A549 (cell line): Measurements from ENCODE around the gene KCNAB2. TPM values are rescaled to one million over a fixed set of nuclear protein-coding genes. Genes with fewer than 3 reads are reported as not detected.

Experiments
- ATAC-seq, 2 experiments: fragments of 200-7000 bp in 1 of 2; fragments of >200 bp in 1 of 2; cut with Nextera tagmentation in 1 of 2; cut with Tn5 transposase in 1 of 2; 3 replicates each; pipeline versions ENCODE4 v1.8.0 to v1.9.1; 2018 to 2020; ENCODE audit warnings: mild to moderate bottlenecking in 1 of 2, moderate library complexity in 1 of 2
- CTCF ChIA-PET: fragments of 300-600 bp; sonication (Branson Sonifier 250); formaldehyde crosslinking; extraction: SDS; loops from one replicate; lab custom pipeline; 2021; ENCODE audit warnings: antibody characterized with exemption, inconsistent platforms; lab: Yijun Ruan, JAX
- POLR2A ChIA-PET: fragments of 350-600 bp; formaldehyde crosslinking; extraction: SDS; loops from one replicate; lab custom pipeline; 2021; ENCODE audit warnings: antibody characterized with exemption, inconsistent platforms; lab: Yijun Ruan, JAX
- DNase-seq, 2 experiments: peaks; one replicate each; pipeline versions ENCODE4 v3.0.0 to v3.0.0-alpha.2; 2011 to 2016; ENCODE audit warnings: low read depth in 1 of 2, low spot score in 1 of 2
- FAIRE-seq: peaks from 2 replicates; lab custom pipeline; 2011; peaks lifted over from hg19 to GRCh38; lab: Jason Lieb, UNC
- H3K27ac ChIP-seq, 2 experiments: fragments of >200 bp; sonication (Bioruptor Twin); formaldehyde crosslinking; 3 replicates each; pipeline ENCODE4 v1.5.1; 2016 to 2017
- H3K4me1 ChIP-seq: fragments of >200 bp; sonication (Bioruptor Twin); formaldehyde crosslinking; 3 replicates; pipeline ENCODE4 v1.6.1; 2016
- H3K4me2 ChIP-seq: fragments of >200 bp; sonication (Bioruptor Twin); formaldehyde crosslinking; 3 replicates; pipeline ENCODE4 v1.6.1; 2016
- H3K4me3 ChIP-seq: fragments of >200 bp; sonication (Bioruptor Twin); formaldehyde crosslinking; 3 replicates; pipeline ENCODE4 v1.5.1; 2016
- H3K9me3 ChIP-seq: fragments of >200 bp; sonication (Bioruptor Twin); formaldehyde crosslinking; 3 replicates; pipeline ENCODE4 v1.6.1; 2016
- BHLHE40 ChIP-seq: IDR thresholded peaks from 2 replicates; pipeline ENCODE4 v1.6.1; 2012; ENCODE audit warnings: low read depth, low read length, inconsistent platforms
- CBX8 ChIP-seq: fragments of 200-600 bp; sonication (generic); IDR thresholded peaks from 2 replicates; pipeline ENCODE4 v1.6.1; 2016
- CEBPB ChIP-seq, 2 experiments: fragments of >200 bp in 1 of 2; sonication (Bioruptor Twin) in 1 of 2; formaldehyde crosslinking in 1 of 2; IDR thresholded peaks; 2 replicates each; pipeline ENCODE4 v1.6.1; 2012 to 2016
- CHD2 ChIP-seq: fragments of 150-350 bp; IDR thresholded peaks from 2 replicates; pipeline ENCODE4 v1.6.1; 2014; ENCODE audit warnings: low read length; ENCODE audit not compliant: partially characterized antibody
- CHD4 ChIP-seq: fragments of 200-600 bp; sonication (generic); IDR thresholded peaks from 2 replicates; pipeline ENCODE4 v1.6.1; 2016; ENCODE audit warnings: antibody characterized with exemption, mild to moderate bottlenecking, borderline replicate concordance
- EHF ChIP-seq: fragments of 250-450 bp; sonication (Bioruptor Pico); IDR thresholded peaks from 2 replicates; pipeline ENCODE4 v1.5.0; 2020; ENCODE audit warnings: mild to moderate bottlenecking
- EP300 ChIP-seq, 2 experiments: fragments of >200 bp; sonication (Bioruptor Twin); formaldehyde crosslinking; IDR thresholded peaks; 2 replicates in 1 of 2; 3 replicates in 1 of 2; pipeline ENCODE4 v1.6.1; 2016 to 2017
- ESRRA ChIP-seq: fragments of 150-350 bp; IDR thresholded peaks from 2 replicates; pipeline ENCODE4 v1.6.1; 2014; ENCODE audit warnings: mild to moderate bottlenecking, low read length, borderline replicate concordance
- FOSL2 ChIP-seq, 2 experiments: fragments of 450-650 bp in 1 of 2; fragments of >200 bp in 1 of 2; sonication (Bioruptor Twin) in 1 of 2; formaldehyde crosslinking; IDR thresholded peaks; 2 replicates each; pipeline versions ENCODE4 v1.5.0 to v1.6.1; 2016 to 2020; ENCODE audit warnings: mild to moderate bottlenecking in 1 of 2, moderate library complexity in 1 of 2
- HOXA7 ChIP-seq: fragments of 250-450 bp; sonication (Bioruptor Pico); IDR thresholded peaks from 2 replicates; pipeline ENCODE4 v1.5.0; 2020; ENCODE audit warnings: mild to moderate bottlenecking, moderate library complexity
- HOXB5 ChIP-seq: fragments of 250-450 bp; sonication (Bioruptor Pico); IDR thresholded peaks from 2 replicates; pipeline ENCODE4 v1.5.0; 2020; ENCODE audit warnings: mild to moderate bottlenecking, moderate library complexity
- JUNB ChIP-seq: fragments of >200 bp; sonication (Bioruptor Twin); formaldehyde crosslinking; IDR thresholded peaks from 2 replicates; pipeline ENCODE4 v1.6.1; 2016
- MAFK ChIP-seq: fragments of 450-650 bp; IDR thresholded peaks from 2 replicates; pipeline ENCODE4 v1.6.1; 2014; ENCODE audit not compliant: partially characterized antibody
- NFE2L2 ChIP-seq: fragments of 150-350 bp; conservative IDR thresholded peaks from 2 replicates; pipeline ENCODE4 v1.6.1; 2014; ENCODE audit warnings: low read length
- NPAS2 ChIP-seq: fragments of 250-450 bp; sonication (Bioruptor Pico); IDR thresholded peaks from 2 replicates; pipeline ENCODE4 v1.8.0; 2022; ENCODE audit warnings: mild to moderate bottlenecking, moderate library complexity, borderline replicate concordance
- PHF8 ChIP-seq: fragments of 200-600 bp; sonication (generic); IDR thresholded peaks from 2 replicates; pipeline ENCODE4 v1.6.1; 2016; ENCODE audit warnings: low read depth, mild to moderate bottlenecking, antibody characterized with exemption, moderate library complexity, borderline replicate concordance
- RFX5 ChIP-seq: fragments of 450-650 bp; IDR thresholded peaks from 2 replicates; pipeline ENCODE4 v1.7.1; 2014; ENCODE audit warnings: antibody characterized with exemption, mild to moderate bottlenecking, moderate library complexity
- TP53 ChIP-seq: fragments of 250-450 bp; sonication (Bioruptor Pico); IDR thresholded peaks from 2 replicates; pipeline ENCODE4 v1.5.0; 2021; ENCODE audit warnings: mild to moderate bottlenecking, moderate library complexity
- ZNF302 ChIP-seq: fragments of 250-450 bp; sonication (Bioruptor Pico); IDR thresholded peaks from 2 replicates; pipeline ENCODE4 v1.9.0; 2021; ENCODE audit warnings: inconsistent platforms, mild to moderate bottlenecking, moderate library complexity
- ZSCAN20 ChIP-seq: fragments of 250-450 bp; sonication (Bioruptor Pico); IDR thresholded peaks from 2 replicates; pipeline ENCODE4 v1.8.0; 2022; ENCODE audit warnings: mild to moderate bottlenecking, moderate library complexity
- WGBS: methylation state at CpG from one replicate; pipeline ENCODE4 v1.1.6; 2017; ENCODE audit errors: missing lambda C conversion rate; 5-methylcytosine and 5-hydroxymethylcytosine counted together
- polyA plus RNA-seq, 4 experiments: library from polyadenylated mRNA; depleted of rRNA in 3 of 4; stranded (reverse); fragments of >200 nt; fragmentation: RNase III in 1 of 4; extraction: RNeasy Plus Mini Kit Qiagen cat#74134 plus additional on column Dnase treatment in 1 of 4; gene quantifications; 2 replicates in 3 of 4; 3 replicates in 1 of 4; pipeline ENCODE4 v1.2.3, GENCODE V29; 2011 to 2017
- TF ChIP-seq, protein P1 (sequence below): fragments of >200 bp; sonication (Bioruptor Twin); formaldehyde crosslinking; IDR thresholded peaks from 3 replicates; pipeline ENCODE4 v1.5.1; 2016

The KCNAB2 gene
- polyA plus RNA-seq, 2 of the 4 experiments (the other 2 are of a cell fraction) = 7.3 to 9.9 TPM

DNA sequence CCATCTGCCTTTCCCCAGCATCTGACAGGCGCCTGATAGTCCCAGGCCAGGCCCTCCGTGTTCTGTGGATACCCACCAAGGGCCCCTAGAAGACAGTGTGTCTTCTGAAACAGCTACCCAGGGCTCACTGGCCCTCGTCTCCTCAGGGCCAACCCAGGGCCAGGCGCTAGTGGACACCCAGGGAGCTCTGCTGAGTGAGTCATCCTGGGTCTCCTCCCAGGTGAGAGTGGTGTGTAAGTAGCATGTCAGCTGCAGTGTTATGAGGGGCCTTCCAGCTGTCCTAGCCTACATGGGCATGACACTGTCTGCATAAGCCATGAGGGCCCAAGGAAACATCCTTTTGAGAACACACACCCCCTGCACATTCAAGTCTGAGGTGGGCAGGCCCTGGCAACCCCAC lies 97.7 kb downstream of the KCNAB2 start:
- no peak for ATAC-seq
- Histone ChIP-seq H3K27ac (no peak overlapping the region), H3K4me2 (no peak overlapping the region), H3K9me3 (no peaks in the 10 kb centered on the region), H3K4me1 (0 out of 3 replicates have a peak, but pooled peaks cover 3% of the 10 kb centered on the region), H3K4me3 (no peak overlapping the region)
- no peak for DNase-seq
- TF ChIP-seq NFE2L2 (no peak), ESRRA (no peak), FOSL2 (IDR thresholded peaks at IDR 0.05) (no peak), FOSL2 (CRISPR knock-in tag; IDR thresholded peaks at IDR 0.05) (no peak), EHF (no peak), BHLHE40 (no peak), JUNB (no peak), CHD2 (no peak), ZSCAN20 (CRISPR knock-in tag) (no peak), PHF8 (no peak), CEBPB (IDR thresholded peaks at IDR 0.05) (no peak), EP300 (IDR thresholded peaks at IDR 0.05) (no peak), MAFK (no peak), NPAS2 (CRISPR knock-in tag) (no peak), CHD4 (no peak), ZNF302 (CRISPR knock-in tag) (no peak), HOXB5 (CRISPR knock-in tag) (no peak)
- no peak for FAIRE-seq
- POLR2A ChIA-PET = no interaction called here
- CTCF ChIA-PET = interaction anchor here (1.2 kb wide), 1 partner anchor 101 kb away, joined by 3 read pairs; no protein-coding TSS in a partner anchor
- WGBS = no CpG with 5 or more reads among the region's 4 CpGs

DNA sequence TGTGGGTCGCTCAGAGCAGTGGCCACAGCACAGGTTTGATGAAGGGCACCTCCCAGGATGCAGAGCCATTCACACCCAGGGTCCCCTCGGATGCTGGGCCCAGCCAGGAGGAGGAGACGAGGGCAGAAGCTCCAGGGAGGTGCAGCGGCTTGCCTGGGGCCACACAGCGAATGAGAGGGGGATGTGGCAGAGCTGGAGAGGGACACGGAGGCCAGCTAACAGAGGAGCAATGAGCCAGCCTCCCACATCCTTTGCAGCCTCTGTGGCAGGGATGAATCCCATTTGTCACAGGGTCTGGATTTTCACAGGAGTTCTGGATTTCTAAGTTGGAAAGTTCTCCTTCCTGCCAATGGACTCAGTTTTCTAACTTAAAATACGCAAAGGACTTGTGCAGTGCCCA lies 98.5 kb downstream of the KCNAB2 start:
- Histone ChIP-seq H3K4me3 (no peak overlapping the region), H3K27ac (no peak overlapping the region), H3K4me2 (no peak overlapping the region), H3K9me3 (no peaks in the 10 kb centered on the region), H3K4me1 (0 out of 3 replicates have a peak, but pooled peaks cover 3% of the 10 kb centered on the region)
- TF ChIP-seq MAFK (no peak), HOXA7 (CRISPR knock-in tag) (no peak), CBX8 (no peak), EP300 (IDR thresholded peaks at IDR 0.05) (no peak)
- ATAC-seq = no peak
- 100% methylated on average over 1 of the region's 7 CpGs for whole genome bisulfite sequencing
- CTCF ChIA-PET = interaction anchor here (1.2 kb wide), 1 partner anchor 101 kb away, joined by 3 read pairs; no protein-coding TSS in a partner anchor
- POLR2A ChIA-PET = no interaction called here
- FAIRE-seq = no peak
- DNase-seq = no peak

DNA sequence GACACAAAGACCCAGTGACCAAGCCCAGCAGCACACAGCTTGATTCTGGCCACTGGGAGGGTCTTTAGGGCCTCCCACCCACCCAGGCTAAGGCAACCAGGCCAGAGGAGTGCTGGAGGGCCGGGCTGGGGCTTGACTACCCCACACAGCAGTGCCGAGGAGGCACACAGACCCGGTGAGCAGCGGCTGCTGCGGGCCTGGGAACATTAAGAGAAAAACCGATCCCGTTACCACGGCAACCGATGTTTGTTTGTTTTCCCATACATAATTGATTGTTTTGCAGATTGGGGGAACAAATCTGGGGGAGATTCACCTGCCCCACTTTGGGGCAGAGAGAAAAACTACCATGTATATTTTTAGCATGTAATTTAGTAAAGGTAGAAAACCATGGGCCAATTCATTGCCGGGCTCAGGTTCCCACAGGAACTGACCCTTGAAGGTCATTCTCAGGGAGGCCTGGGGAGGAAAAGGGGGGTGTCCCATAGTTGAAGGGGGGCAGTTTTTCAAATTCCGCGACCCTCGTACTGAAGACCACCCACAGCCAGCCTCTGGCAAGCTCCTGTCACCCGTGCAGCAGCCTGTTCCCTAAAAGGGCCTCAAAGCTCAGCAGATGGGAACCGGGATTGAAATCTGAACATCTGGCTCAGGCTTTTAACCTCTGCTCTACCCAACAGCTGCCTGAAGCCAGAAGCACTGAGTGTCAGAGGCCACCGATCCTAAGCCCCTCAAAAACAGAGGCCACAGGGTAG lies 99.1 kb downstream of the KCNAB2 start:
- H3K4me1 ChIP-seq = 0 out of 3 replicates have a peak, but pooled peaks cover 3% of the 10 kb centered on the region
- no peak for TF ChIP-seq ESRRA
- TF ChIP-seq PHF8 = no peak
- no peak for TF ChIP-seq TP53
- no peak for TF ChIP-seq RFX5
- no peak for TF ChIP-seq JUNB
- POLR2A ChIA-PET = no interaction called here
- DNase-seq (no peak), FAIRE-seq (no peak), ATAC-seq (no peak)
- no peaks in the 10 kb centered on the region for H3K9me3 ChIP-seq
- H3K4me2 ChIP-seq = no peak overlapping the region
- CTCF ChIA-PET = interaction anchor here (1.1 to 1.2 kb wide), 2 partner anchors 26 to 100 kb away, joined by 3 read pairs; no protein-coding TSS in a partner anchor
- 62% methylated on average over 9 of the region's 16 CpGs for WGBS
- no peak overlapping the region for H3K27ac ChIP-seq
- no peak overlapping the region for H3K4me3 ChIP-seq

DNA sequence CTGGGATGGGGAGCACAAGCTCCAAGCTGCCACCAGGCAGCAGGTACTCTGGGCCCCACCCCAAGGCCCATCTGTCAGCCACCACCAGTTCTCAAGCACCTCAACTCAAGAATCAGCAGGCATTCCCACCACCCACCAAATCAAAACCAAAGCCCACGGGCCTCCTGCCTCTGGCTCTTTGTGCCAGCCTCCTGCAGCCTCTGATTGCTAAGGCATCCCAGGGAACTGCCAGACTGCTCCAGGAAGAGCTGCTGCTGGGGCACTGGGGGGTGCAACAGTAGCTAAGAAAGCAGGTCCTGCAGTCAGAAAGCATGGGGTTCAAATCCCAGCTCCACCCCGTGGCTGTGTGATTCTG lies 99.7 kb downstream of the KCNAB2 start:
- no peak for TF ChIP-seq NPAS2 (CRISPR knock-in tag)
- TF ChIP-seq, protein P1, sequence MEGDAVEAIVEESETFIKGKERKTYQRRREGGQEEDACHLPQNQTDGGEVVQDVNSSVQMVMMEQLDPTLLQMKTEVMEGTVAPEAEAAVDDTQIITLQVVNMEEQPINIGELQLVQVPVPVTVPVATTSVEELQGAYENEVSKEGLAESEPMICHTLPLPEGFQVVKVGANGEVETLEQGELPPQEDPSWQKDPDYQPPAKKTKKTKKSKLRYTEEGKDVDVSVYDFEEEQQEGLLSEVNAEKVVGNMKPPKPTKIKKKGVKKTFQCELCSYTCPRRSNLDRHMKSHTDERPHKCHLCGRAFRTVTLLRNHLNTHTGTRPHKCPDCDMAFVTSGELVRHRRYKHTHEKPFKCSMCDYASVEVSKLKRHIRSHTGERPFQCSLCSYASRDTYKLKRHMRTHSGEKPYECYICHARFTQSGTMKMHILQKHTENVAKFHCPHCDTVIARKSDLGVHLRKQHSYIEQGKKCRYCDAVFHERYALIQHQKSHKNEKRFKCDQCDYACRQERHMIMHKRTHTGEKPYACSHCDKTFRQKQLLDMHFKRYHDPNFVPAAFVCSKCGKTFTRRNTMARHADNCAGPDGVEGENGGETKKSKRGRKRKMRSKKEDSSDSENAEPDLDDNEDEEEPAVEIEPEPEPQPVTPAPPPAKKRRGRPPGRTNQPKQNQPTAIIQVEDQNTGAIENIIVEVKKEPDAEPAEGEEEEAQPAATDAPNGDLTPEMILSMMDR = no peak
- ChIA-PET POLR2A (no interaction called here), CTCF (interaction anchor here (1.1 kb wide), 1 partner anchor 26 kb away, joined by 3 read pairs; no protein-coding TSS in a partner anchor)
- no peak for DNase-seq
- 0 out of 3 replicates have a peak, but pooled peaks cover 3% of the 10 kb centered on the region for H3K4me1 ChIP-seq
- no peak overlapping the region for H3K4me2 ChIP-seq
- no peak for FAIRE-seq
- no peak overlapping the region for H3K4me3 ChIP-seq
- ATAC-seq = no peak
- 55% methylated on average over 2 of the region's 2 CpGs for WGBS
- no peaks in the 10 kb centered on the region for H3K9me3 ChIP-seq
- no peak overlapping the region for H3K27ac ChIP-seq
